GM12872 (cell line): ENCODE results near the gene ATXN7L3.

Experiments
- CTCF ChIP-seq: IDR thresholded peaks from 3 replicates; pipeline ENCODE4 v1.5.1; 2011; ENCODE audit warnings: low read depth, mild to moderate bottlenecking, low read length, moderate library complexity; ENCODE audit not compliant: insufficient read depth

Gene ATXN7L3

DNA sequence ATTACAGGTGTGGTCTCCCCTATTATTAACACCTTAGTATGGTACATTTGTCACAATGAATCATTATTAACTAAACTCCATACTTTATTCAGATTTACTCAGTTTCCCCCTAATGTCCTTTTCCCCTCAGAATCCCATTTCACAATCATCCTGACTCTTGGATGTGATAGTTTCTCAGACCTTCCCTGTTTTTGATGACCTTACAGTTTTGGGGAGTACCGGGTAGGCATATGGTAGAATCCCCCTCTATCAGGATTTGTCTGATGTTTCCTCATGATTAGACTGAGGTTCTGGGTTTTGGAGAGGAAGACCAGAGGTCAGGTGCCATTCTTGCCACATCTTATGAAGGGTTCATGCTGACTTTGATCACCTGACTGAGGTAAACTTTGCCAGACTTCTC is 35.2 kb downstream of the ATXN7L3 start:
- no peak for TF ChIP-seq CTCF

DNA sequence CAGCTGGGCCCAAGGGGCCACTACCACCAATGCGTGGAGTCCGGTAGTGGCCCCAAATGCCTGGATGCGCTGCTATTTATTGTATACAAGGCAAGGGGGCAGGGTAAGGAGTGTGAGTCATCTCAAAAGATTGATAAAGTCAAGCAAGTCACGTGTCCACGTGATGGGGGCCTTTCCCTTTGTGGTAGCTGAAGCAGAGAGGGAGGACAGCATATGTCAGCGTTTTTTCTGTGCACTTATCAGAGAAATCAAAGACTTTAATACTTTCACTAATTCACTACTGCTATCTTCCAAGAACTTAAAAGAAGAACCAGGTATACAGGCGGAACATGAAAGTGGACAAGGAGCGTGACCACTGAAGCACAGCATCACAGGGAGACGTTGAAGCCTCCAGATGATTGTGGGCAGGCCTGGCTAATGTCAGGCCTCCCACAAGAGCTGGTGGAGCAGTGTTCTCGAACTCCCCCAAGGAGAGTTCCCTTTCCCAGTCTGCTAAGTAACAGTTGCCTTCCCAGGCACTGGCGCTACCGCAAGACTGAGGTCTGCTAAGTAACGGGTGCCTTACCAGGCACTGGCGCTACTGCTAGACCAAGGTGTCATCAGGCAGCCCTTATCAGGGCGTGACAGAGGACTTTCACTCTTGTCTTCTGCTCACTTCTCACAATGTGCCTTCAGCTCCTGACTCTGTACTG is 40.0 kb downstream of the ATXN7L3 start:
- no peak for TF ChIP-seq CTCF

GRCh38 chr17:44155488-44155887 is 44.2 kb downstream of the ATXN7L3 start:
- TF ChIP-seq CTCF, result no peak

GRCh38 chr17:44152875-44153274 is 46.8 kb downstream of the ATXN7L3 start:
- TF ChIP-seq CTCF, result no peak

GRCh38 chr17:44149750-44150329 is 49.8 kb downstream of the ATXN7L3 start:
- no peak for TF ChIP-seq CTCF

GRCh38 chr17:44147812-44148211 is 51.9 kb downstream of the ATXN7L3 start:
- no peak for TF ChIP-seq CTCF

DNA sequence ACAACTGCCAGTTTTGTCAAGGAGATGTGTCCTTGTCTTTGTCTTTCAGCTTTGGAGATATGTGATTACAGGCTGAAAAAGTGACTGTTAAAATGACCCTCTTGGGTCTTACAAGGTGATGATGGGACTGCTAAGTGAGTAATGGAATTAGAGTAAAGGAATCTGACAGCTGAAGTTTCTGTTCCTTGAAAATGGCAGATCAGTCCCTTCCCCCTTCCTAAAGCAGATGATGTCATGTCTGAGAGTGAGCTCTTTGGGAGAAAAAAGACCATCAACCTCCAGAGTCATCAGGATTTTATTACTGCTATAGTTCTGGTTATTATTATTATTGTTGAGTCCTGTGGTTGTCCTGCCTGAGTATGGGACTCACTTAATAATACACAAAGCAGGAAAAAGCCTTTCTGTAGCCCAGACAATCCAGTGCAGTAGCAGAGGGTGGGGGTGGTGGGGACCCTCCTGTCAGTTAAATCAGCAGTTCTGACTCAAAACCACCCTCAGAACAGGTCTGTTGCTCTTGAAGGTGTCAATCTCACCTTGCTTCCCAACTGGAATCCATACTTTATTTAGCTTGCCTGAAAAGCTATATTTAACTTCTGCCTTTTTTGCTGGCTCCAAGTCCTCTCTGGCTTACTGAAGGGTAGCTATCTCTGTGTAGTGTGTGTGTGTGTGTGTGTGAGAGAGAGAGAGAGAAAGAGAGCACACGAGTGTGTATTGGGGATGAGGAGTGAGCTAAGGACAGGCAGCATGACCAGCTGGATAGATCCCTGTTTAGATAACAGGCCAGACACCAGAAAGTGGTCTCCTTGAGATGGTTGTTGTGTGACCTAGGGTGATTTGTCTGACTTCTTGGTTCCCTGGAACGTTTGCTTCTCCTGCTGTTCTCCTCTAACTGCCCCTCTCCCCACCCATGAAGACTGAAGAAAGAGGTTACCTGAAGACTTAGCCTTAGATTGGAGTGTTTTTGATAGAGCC is 53.0 kb downstream of the ATXN7L3 start:
- no peak for TF ChIP-seq CTCF
